Smooth muscle cell of the brain vasculature (primary cell): ENCODE measurements around the gene ELMO1.
"Not testable (repeated sequence)": the region's sequence is repeated elsewhere in the genome, so short reads cannot be mapped to it uniquely, and the experiment has no call there.

Experiments
- DNase-seq: peaks from one replicate; pipeline ENCODE4 v3.0.0-alpha.2; 2012; ENCODE audit warnings: low read depth, low spot score

Gene ELMO1

GRCh38 chr7:36982766-36983165 lies 465.9 kb downstream of the ELMO1 start:
- DNase-seq, result no peak

- no peak for DNase-seq
Observed at GRCh38 chr7:36979810-36980248, 468.8 kb downstream of the ELMO1 start.

GRCh38 chr7:36978461-36978860 lies 470.2 kb downstream of the ELMO1 start:
- DNase-seq, result no peak

- DNase-seq, result no peak
Observed at GRCh38 chr7:36977878-36978277, 470.8 kb downstream of the ELMO1 start.

- DNase-seq, result not testable (repeated sequence)
Observed at GRCh38 chr7:36973534-36973933, 475.1 kb downstream of the ELMO1 start.

GRCh38 chr7:36972140-36972518 lies 476.5 kb downstream of the ELMO1 start:
- DNase-seq, result no peak

GRCh38 chr7:36971515-36972139 lies 477.0 kb downstream of the ELMO1 start:
- DNase-seq, result no peak

- no peak for DNase-seq
Observed at GRCh38 chr7:36970551-36971514, 477.8 kb downstream of the ELMO1 start.

- no peak for DNase-seq
Observed at GRCh38 chr7:36969376-36969775, 479.3 kb downstream of the ELMO1 start.

- DNase-seq, result peak; percentile 32
Observed at GRCh38 chr7:36967387-36967786, 481.3 kb downstream of the ELMO1 start.

GRCh38 chr7:36966636-36967035 lies 482.0 kb downstream of the ELMO1 start:
- DNase-seq, result no peak

GRCh38 chr7:36966039-36966438 lies 482.6 kb downstream of the ELMO1 start:
- no peak for DNase-seq

- no peak for DNase-seq
Observed at GRCh38 chr7:36965625-36966024, 483.0 kb downstream of the ELMO1 start.

- no peak for DNase-seq
Observed at GRCh38 chr7:36964297-36964696, 484.4 kb downstream of the ELMO1 start.

- no peak for DNase-seq
Observed at GRCh38 chr7:36962367-36962766, 486.3 kb downstream of the ELMO1 start.

- no peak for DNase-seq
Observed at GRCh38 chr7:36961693-36962092, 487.0 kb downstream of the ELMO1 start.

- no peak for DNase-seq
Observed at GRCh38 chr7:36961097-36961496, 487.6 kb downstream of the ELMO1 start.

GRCh38 chr7:36960105-36960504 lies 488.6 kb downstream of the ELMO1 start:
- no peak for DNase-seq

- DNase-seq, result no peak
Observed at GRCh38 chr7:36958111-36958733, 490.4 kb downstream of the ELMO1 start.

GRCh38 chr7:36957620-36958019 lies 491.0 kb downstream of the ELMO1 start:
- no peak for DNase-seq

GRCh38 chr7:36956814-36957213 lies 491.9 kb downstream of the ELMO1 start:
- no peak for DNase-seq

- no peak for DNase-seq
Observed at GRCh38 chr7:36955456-36956129, 493.1 kb downstream of the ELMO1 start.
